Dermis blood vessel endothelial cell (primary cell): ENCODE results near the gene ARHGEF26. TPM values are rescaled to one million over a fixed set of nuclear protein-coding genes. Genes with fewer than 3 reads are reported as not detected.
A peak's percentile ranks its signal among the peaks of the same experiment; 100 is the strongest.

Source experiments
- DNase-seq: peaks from one replicate; pipeline ENCODE4 v3.0.0; 2010
- total RNA-seq: library from RNA; depleted of rRNA; stranded (reverse); fragments of >200 nt; gene quantifications from 2 replicates; pipeline ENCODE4 v1.2.3, GENCODE V29; 2014

Gene ARHGEF26
- total RNA-seq, 1 donor from 2014 or later, result 0.51 TPM

DNA sequence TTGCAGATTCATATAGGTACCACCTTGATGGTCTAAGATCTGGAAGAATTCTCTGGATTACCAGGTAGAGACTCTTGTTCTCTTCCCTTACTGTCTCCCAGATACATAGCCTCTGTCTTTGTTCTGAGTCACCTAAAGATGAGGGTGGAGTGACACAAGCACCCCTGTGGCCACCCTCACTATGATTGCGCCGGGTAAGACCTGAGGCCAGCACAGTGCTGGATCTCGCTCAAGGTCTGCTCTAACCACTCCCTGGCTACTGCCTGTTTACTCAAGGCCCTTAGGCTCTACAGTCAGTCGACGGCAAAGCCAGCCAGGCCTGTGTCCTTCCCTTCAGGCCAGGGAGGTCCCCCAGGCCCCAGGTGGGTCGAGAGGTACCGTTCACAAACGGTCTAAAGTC lies 88.3 kb downstream of the ARHGEF26 start:
- no peak for DNase-seq

DNA sequence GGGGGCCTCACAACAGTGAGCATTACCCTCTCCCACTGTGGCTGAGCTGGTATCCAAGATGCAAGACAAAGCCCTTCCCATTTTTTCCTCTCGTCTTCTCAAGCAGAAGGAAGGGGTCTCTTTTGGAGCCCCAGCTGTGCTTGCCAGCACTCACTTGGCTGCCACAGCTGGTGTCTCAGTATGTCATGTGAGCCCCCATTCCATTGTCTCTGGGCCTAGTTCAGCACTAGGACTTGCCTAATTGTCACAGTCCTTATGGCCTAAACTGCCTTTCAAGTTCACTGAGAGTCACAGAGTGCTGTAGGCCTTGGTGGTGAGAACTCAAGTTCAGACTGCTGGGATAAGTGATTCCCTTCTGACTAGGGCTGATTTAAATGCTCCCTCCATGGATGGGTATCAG lies 89.8 kb downstream of the ARHGEF26 start:
- no peak for DNase-seq

DNA sequence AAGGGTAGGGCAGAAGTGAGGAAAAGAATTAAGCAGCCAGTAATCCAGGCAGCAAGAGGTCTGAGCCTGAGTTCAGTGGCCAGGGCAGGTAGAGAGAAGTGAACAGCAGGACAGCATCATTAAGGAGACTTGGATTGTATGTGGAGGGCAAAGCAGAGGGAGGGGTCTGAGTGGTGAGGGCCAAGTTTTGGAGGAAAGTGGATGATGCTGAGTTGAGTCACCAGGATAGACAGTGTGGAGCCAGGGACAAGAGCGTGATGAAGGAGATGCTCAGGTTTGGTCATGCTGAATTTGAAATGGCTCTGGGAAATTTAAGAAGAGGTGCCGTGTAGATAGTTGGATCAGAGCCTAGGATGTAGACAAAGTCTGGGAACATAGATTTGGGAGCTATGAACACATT lies 93.1 kb downstream of the ARHGEF26 start:
- DNase-seq, result no peak

DNA sequence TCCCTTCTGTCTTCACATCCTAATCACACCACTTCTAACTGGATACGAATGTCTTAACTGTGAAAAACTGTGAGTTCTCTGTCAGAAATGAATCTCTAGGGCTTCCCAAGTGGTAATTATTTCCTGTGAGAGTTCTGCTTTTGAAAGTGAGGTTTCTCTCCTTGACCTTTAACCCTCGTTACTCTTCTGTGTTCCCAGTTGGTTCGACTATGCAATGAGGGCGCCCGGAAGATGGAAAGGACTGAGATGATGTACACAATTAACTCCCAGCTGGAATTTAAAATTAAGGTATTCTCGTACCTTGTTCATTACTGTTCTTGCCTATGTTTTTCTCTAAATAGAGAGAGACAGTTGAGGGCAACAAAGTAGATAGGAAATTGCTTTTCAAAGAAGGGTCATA lies 96.5 kb downstream of the ARHGEF26 start:
- no peak for DNase-seq

DNA sequence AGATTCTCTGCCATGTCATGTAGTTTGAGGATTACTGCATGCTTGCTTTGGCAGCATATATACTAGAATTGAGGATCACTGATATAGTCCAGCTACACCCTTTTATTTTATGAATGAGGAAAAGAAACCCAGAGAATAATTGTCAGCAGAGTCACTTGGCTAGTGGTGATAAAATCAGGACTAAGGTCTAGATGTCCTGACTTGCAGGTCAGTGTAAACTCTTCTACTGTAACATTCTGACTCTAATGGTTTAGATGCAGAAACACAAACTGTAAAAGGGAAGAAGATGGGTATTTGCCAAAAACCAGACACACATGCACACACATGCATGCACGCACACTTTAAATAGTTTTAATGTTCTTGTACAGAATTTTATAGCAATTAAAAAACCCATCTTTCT lies 97.5 kb downstream of the ARHGEF26 start:
- no peak for DNase-seq

DNA sequence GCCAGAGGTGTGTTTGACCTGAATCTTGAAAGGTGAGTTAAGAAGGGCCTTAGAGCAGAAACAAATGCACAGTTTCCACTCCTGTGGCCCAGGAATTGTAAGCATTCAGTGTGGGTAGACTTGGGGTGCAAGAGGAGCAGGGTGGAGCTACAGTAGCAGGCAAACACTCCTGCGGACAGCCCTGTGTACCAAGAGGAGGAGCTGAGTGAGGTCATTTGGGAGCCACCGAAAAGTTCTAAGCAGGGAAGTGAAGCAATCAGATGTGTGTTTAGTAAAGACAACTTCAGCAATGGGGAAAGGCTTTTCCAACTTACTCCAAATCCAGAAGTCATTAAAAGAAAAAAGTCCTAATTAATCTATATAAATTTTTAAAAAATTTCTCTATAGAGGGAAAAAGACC lies 99.3 kb downstream of the ARHGEF26 start:
- no peak for DNase-seq

DNA sequence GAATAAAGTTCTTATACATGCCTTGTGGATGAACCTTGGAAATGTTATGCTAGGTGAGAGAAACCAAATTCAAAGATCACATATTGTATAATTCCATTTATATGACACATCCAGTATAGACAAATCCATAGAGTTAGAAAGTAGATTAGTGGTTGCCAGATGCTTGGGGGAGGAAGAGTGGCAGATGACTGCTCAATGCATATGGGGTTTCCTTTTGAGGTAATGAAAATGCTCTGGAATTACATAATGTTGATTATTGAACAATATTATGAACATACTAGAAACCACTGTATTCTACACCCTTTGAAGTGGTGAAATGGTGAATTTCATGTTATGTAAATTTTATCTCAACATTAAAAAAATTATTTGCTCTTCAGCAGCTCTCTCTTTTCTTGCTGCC lies 102.3 kb downstream of the ARHGEF26 start:
- DNase-seq, result no peak

DNA sequence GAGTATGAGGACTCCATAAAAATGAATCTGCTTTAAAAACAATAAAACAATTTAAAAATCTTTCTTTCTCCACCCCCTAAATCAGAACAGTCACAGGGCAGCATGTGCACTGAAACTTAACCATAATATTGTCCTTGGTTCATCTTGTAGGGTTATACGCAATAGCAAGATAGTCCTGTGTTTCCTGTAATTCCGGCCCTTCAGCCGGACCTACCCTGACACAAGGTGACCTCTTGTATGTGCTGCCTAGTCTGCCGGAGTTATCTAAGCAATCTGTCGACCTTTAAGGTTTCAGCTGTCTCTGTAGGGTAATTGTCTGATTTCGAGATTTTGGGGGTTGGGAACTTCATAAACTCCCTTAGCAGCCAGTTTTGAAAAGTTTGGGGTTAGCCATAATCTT lies 103.2 kb downstream of the ARHGEF26 start:
- peak; percentile 22 for DNase-seq

DNA sequence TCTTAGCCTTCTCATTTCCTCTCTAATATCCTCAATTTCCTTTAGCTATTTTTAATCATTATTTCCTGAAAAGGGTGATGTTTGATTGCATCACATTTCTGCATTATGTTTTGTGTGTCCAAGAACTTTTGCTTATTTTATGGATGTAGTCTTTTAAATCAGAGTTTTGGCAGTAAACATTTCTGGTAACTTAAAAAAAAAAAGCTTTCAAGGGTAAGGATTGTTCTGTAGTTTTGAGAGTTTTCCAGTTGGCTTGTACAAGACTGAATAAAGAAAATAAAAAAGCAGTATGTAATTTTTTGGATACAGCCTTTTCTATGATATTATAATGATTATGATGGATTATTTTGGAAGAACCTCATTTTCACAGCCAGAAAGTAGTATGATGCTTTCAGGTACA lies 103.7 kb downstream of the ARHGEF26 start:
- DNase-seq, result no peak

DNA sequence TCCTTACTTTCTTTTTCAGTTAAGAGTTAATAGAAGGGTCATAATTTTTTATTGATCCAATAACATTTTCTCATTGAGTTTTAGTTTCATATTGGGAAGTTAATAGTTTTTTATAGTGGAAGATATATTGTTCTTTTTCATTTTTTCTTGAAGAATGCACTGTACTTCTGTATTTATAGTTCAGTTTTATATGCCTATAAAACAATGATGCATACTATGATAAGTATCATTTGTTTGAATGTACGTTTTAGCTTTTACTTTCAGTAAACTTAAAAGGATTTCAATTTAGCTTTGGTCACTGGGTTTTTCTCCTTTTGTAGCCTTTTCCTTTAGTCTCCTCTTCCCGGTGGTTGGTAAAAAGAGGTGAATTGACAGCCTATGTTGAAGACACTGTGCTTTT lies 104.3 kb downstream of the ARHGEF26 start:
- DNase-seq, result no peak

DNA sequence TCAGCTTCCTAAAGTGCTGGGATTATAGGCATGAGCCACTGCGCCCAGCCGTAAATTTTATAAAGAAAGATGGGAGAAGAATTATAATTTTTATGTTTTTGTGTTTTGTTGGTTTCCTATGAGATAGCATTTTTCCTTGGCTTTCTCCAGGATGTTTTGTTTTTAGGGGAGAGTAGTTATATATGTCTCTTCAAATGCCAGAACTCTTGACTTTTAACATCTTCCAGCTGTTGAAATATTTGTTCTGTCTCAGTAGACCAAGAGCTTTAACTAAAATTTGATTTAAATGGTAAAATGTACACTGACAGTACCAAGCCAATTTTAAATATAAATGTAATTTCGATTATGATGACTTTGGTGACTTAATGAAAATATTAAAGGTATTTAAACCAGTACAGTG lies 106.3 kb downstream of the ARHGEF26 start:
- DNase-seq, result no peak

DNA sequence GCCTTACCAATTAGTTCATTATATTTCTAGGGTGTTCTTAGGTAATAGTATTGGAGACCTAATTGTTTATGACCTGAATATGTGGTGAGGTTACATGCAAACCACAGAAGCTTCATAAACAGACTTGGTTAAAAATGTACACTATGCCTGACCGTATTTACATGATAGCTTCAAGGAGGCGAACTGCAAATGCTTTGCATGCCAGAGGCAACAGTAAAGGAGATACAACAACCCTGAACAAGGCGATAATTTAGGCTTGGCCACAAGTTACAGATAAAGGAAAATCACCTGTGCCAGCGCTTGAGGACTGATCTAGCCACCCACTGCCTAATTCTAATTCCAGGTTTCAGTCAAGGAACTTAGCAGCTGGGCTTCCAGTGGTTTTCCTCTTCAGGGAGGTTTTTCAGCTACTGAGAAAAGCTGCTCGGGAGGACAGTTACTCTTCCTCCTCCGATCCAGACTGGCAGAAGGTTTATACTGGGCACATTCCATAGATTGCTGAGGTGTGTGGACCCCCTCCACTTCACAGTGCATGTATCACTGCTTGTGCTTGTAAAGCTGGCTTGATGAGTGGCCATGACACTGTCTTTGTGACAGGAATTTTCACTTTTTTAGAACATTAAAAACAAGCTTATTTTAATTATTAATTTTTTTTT lies 107.5 kb downstream of the ARHGEF26 start:
- DNase-seq, result no peak

DNA sequence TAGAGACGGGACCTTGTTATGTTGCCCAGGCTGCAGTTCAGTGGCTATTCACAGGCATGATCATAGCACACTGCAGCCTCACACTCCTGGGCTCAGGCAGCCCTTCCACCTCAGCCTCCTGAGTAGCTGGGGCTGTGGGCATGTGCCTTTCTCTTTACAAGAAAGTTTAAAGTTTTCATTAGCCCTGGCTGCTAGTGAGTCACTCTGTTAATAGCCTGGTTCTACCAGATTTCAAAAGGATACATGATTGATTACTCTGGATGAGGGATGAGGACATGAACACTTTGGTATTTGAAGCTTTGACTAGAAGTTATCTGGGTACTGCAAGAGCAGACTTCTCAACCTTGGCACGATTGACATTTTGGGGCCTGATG lies 108.0 kb downstream of the ARHGEF26 start:
- DNase-seq, result no peak

DNA sequence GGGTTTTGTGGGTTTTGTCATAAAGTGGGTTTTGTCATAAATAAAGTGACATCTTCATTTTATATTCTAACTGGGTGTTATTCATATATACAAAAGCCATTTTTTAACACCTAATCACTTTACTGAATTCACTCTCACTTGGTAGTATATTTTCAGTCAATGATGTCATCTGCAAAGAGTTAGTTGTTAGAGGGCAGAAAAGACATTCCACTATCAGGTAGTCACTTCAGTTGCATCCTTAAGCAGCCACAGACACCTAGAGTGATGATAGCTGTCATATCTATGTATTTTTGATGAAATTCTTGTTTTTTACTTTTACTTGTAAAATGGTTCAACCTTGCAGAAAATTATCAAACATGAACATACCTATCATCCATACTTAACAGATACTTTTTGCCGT lies 114.1 kb downstream of the ARHGEF26 start:
- no peak for DNase-seq

DNA sequence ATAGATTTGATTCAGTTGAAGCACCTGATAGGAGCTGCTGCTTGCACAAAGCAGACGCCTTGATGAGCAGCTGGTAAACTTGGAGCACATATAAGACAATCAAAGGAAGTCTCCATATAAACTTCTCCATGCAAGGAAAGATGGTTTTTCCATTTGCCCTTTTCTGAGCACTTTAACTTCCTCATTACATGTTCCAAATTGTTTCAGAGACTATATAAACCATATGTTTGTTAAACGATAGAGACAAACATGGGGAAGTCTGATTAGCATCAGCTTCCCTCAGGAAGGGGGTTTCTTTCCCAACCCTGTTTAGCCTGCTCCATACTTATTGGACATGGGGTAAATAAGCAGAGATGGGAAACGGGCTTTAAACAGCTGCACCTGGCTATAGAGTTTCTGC lies 115.1 kb downstream of the ARHGEF26 start:
- DNase-seq, result peak; percentile 54

DNA sequence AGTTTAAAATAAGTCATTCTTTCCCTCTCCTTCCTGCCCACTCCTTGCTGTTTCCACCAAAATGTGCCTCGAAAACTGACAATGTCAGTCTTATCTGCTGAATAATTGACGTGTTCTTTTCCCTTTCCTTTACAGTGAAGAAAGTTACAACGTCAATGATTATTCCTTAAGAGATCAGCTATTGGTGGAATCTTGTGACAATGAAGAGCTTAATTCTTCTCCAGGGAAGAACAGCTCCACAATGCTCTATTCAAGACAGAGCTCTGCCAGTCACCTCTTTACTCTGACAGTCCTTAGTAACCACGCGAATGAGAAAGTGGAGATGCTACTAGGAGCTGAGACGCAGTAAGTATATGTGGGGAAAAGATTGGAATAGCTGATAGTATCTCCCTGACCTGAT lies 119.0 kb downstream of the ARHGEF26 start:
- DNase-seq, result no peak

DNA sequence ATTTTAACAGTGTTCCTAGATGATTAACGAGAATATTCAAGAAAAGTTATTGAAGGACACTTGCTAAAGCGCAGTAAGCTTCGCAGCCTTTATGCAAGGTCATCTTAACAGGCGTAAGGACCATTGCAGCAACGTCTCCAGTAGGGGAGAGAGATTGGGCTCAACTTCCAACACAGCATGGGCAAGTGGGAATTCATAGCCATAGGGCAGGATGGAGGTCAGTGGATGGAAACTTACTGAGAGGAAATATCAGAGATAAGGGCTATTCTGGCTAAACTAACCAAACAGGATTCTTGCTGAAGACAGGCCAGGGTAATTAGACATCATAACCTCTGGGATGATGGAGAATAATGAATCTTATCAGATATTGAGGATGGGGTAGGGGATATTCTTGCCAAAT lies 120.3 kb downstream of the ARHGEF26 start:
- no peak for DNase-seq

DNA sequence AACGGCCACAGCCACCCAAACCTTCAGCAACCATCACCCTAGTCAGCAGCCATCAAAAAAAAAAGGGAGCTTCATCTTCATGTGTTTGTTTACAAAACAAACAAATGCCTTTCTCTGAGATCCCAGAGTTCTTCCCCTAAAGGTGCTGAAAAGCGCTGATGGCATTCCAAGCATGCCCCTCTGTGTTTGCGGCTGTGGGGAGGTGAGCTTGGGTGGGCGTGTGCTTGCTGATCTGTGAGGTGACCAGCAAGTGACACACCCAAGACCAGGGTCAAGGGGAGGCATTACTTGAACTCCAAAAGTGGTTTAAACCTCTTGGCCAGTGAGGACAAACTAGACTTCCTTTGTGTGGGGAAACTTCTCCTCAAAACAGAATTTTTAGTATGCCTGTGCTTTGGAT lies 121.6 kb downstream of the ARHGEF26 start:
- DNase-seq, result no peak

DNA sequence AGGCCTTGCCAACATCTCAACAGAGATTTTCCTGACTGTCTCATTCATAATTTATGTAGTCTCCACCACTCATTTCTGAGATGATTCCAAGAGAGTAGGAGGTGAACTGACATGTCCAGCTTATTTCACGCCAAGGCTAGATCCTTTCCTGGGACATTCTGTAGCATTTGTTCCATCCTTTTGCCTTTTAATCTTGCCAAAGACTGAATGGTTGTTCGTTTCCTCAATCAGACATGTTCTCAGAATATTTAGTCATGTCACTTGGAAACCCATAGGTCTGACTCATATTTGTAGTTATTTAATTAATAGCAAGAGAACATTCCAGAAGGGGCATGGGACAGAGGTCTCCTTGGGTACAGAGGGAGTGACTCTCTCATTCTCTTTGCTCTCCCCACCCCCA lies 122.2 kb downstream of the ARHGEF26 start:
- peak; percentile 33 for DNase-seq

DNA sequence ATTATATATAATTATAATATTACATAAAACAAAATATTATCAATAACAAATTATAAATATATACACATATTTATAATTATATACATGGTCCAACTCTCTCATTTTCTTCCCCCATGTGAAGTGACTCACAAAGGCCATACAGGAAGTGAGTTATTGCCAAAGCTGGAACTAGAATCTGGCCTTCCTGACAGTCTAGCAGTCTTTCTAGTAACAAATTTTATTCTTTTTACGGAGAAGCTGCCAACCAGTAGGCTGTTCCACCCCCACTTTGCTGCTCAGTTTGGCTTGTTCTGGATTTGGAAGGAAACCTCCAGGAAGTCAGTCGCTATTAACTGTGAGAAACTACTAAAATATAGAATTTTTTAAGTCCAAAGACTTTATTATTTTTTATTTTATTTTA lies 123.5 kb downstream of the ARHGEF26 start:
- peak; percentile 62 for DNase-seq

DNA sequence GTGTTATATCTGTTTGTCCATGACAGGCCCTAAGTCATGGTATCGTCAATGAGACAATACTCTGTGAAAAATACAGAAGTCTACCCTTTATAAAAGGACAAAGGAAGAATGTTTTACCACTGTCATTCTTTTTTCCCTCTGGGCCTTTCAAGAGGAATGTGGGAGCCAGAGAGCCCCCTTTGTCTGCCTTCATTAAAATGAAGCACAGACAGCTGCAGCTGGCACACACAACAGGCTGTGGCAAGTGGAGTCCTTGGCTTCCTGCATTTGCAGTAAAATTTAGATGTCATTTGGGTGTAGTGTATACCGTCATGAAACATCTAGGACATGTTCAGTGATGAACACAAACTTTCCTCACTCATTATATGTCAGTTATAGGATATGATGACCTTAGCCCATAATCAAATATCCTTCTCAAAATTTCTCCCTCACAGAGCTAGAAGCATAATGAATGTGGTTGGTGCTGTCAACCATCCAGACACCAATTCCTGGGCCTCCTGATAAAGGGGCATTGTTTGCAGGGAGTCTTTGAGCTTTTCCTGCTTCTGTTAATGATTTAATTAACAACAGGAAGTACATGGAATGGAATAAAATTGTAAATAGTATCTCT lies 126.7 kb downstream of the ARHGEF26 start:
- DNase-seq, result no peak

DNA sequence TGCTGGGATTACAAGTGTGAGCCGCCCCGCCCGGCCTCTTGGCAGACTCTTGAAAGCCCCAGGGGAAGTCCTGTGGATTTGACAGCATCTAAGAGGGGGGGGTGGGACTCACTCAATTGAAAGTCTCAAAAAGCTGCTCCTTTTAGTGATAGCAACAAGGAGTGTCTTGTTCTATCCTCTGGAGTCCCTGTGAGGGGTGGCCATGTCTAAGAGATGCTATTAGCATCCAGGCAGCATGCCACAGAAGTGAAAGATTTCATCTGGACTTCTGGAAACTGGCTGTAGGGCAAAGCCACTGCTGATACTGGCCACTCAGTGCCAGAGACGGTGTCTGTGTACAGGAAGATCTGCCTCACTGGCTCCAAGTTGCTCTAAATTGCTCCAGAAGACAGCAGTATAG lies 129.1 kb downstream of the ARHGEF26 start:
- DNase-seq, result no peak

DNA sequence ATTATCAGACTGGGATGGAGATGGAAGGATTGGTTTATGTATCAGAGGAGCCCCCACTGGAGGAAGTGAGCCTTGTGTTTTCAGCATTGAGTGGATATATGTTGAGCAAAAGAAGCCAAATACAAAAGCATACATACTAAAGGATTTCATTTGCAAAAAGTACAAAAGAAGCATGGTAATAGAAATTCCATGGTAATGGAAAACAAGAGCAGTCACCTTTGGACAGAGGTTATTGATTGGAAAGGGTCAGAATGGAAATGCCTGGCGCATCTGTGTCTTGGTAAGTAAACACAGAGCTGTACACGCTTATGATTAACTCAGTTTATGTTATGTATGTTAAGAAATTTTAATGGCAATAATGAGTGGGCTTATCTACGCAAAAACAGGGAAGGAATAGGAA lies 130.4 kb downstream of the ARHGEF26 start:
- no peak for DNase-seq

DNA sequence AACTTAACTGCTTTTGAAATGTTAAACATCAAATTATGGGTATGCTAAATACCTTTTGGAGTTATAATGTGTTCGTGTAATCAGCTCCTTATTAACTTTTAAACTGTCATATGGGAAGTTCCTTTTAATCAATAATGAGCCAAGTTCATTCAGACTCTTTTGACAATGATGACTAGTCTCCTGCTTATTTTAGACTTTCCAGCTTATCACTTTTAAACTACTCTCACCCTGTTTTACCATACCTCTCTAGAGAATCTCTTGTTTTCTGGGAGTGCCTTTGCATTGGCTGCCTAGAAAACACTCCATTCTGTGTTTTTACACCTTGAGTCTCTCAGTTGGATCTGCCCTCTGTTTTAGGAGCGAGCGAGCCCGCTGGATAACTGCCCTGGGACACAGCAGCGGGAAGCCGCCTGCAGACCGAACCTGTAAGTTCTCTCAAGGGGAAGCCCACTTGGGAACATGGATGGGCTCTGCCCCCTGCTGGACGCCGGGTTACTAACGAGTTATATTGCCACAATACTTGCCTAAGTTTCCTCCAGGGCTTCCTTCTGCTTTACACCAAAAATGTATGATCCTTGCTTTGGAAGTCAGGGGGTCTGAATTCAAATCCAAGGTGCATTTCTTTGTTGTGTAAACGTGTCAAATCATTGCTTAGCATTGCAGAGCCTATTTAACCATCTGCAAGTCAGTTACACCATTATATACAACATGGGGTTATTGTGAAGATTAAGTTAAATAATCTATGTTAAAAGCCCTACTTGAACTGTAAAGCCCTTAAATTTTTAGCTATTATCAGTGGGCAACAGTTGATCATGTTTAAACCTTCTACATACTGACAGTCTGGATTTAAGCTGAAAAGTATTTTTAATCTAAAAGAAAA lies 131.8 kb downstream of the ARHGEF26 start:
- peak; percentile 94 for DNase-seq
